Fibroblast of skin of scalp (primary cell): ENCODE measurements around the gene CPPED1.

Experiments
- DNase-seq: peaks from one replicate; pipeline ENCODE4 v3.0.0-alpha.2; 2013

CPPED1 gene

GRCh38 chr16:12679660-12680272, 123.9 kb downstream of the CPPED1 start:
- peak; percentile 7 for DNase-seq

GRCh38 chr16:12678983-12679382, 124.7 kb downstream of the CPPED1 start:
- no peak for DNase-seq

- DNase-seq = no peak
Observed at GRCh38 chr16:12677502-12677901, 126.2 kb downstream of the CPPED1 start.

- peak; percentile 24 for DNase-seq
Observed at GRCh38 chr16:12675852-12676251, 127.8 kb downstream of the CPPED1 start.

GRCh38 chr16:12675046-12675445, 128.6 kb downstream of the CPPED1 start:
- peak; percentile 20 for DNase-seq

GRCh38 chr16:12674524-12674923, 129.2 kb downstream of the CPPED1 start:
- no peak for DNase-seq

- peak; percentile 69 for DNase-seq
Observed at GRCh38 chr16:12674071-12674470, 129.6 kb downstream of the CPPED1 start.

- no peak for DNase-seq
Observed at GRCh38 chr16:12673466-12673865, 130.2 kb downstream of the CPPED1 start.

GRCh38 chr16:12672986-12673385, 130.7 kb downstream of the CPPED1 start:
- DNase-seq = no peak

GRCh38 chr16:12669908-12670307, 133.8 kb downstream of the CPPED1 start:
- no peak for DNase-seq

GRCh38 chr16:12667909-12668308, 135.8 kb downstream of the CPPED1 start:
- no peak for DNase-seq

GRCh38 chr16:12664164-12664733, 139.4 kb downstream of the CPPED1 start:
- DNase-seq = no peak

GRCh38 chr16:12661656-12662172, 142.0 kb downstream of the CPPED1 start:
- DNase-seq = peak; percentile 48

GRCh38 chr16:12659871-12660270, 143.8 kb downstream of the CPPED1 start:
- DNase-seq = no peak

GRCh38 chr16:12658506-12658905, 145.2 kb downstream of the CPPED1 start:
- DNase-seq = no peak

GRCh38 chr16:12655537-12655936, 148.2 kb downstream of the CPPED1 start:
- DNase-seq = no peak

- DNase-seq = no peak
Observed at GRCh38 chr16:12653820-12654392, 149.8 kb downstream of the CPPED1 start.

- DNase-seq = no peak
Observed at GRCh38 chr16:12652924-12653323, 150.8 kb downstream of the CPPED1 start.

GRCh38 chr16:12651765-12652512, 151.7 kb downstream of the CPPED1 start:
- no peak for DNase-seq

GRCh38 chr16:12649356-12649755, 154.3 kb downstream of the CPPED1 start:
- DNase-seq = no peak

GRCh38 chr16:12646490-12647274, 157.0 kb downstream of the CPPED1 start:
- DNase-seq = no peak

- DNase-seq = no peak
Observed at GRCh38 chr16:12646098-12646489, 157.6 kb downstream of the CPPED1 start.

- DNase-seq = no peak
Observed at GRCh38 chr16:12643034-12643455, 160.6 kb downstream of the CPPED1 start.
